Heart right ventricle (tissue), 16 donors: Measurements from ENCODE around the gene GAA. TPM values are rescaled to one million over a fixed set of nuclear protein-coding genes. Genes with fewer than 3 reads are reported as not detected.
"Not testable (repeated sequence)": the region's sequence is repeated elsewhere in the genome, so short reads cannot be mapped to it uniquely, and the experiment has no call there.

Source experiments
- ATAC-seq, 8 donors: fragments of 200-7000 bp; cut with Tn5 transposase; one replicate each; pipeline ENCODE4 v1.9.1; 2020; ENCODE audit warnings: mild to moderate bottlenecking in 8 of 8, moderate library complexity in 8 of 8, moderate number of reproducible peaks in 1 of 8
- DNase-seq, 2 donors: peaks; one replicate each; pipeline ENCODE4 v3.0.0-alpha.2; 2020
- H3K27ac ChIP-seq, 10 donors: fragments of 200-600 bp; sonication (generic) in 2 of 10; one replicate each; pipeline versions ENCODE4 v1.5.0 to v1.8.0; 2020 to 2022; ENCODE audit warnings: mild to moderate bottlenecking in 3 of 10
- H3K27me3 ChIP-seq, 7 donors: fragments of 200-600 bp; one replicate each; pipeline ENCODE4 v1.8.0; 2021 to 2022; ENCODE audit warnings: mild to moderate bottlenecking in 2 of 7
- H3K36me3 ChIP-seq, 9 donors: fragments of 200-600 bp; sonication (generic) in 1 of 9; one replicate each; pipeline versions ENCODE4 v1.5.0 to v1.8.0; 2020 to 2022; ENCODE audit warnings: mild to moderate bottlenecking in 2 of 9
- H3K4me1 ChIP-seq, 9 donors: fragments of 200-600 bp; sonication (generic) in 1 of 9; one replicate each; pipeline versions ENCODE4 v1.5.0 to v1.8.0; 2020 to 2022; ENCODE audit warnings: mild to moderate bottlenecking in 4 of 9
- H3K4me3 ChIP-seq, 10 donors: fragments of 200-600 bp; sonication (generic) in 2 of 10; one replicate each; pipeline versions ENCODE4 v1.5.0 to v1.8.0; 2020 to 2022; ENCODE audit warnings: mild to moderate bottlenecking in 7 of 10, moderate library complexity in 2 of 10
- H3K9me3 ChIP-seq, 11 donors: fragments of 200-600 bp in 10 of 11; sonication (generic) in 2 of 11; one replicate each; pipeline versions ENCODE4 v1.5.0 to v1.8.0; 2013 to 2022; ENCODE audit warnings: mild to moderate bottlenecking in 2 of 11, control low read depth in 1 of 11, moderate library complexity in 1 of 11
- CTCF ChIP-seq, 9 donors: fragments of 200-600 bp; sonication (generic) in 2 of 9; IDR thresholded peaks; one replicate each; pipeline versions ENCODE4 v1.5.0 to v1.8.0; 2021 to 2022; ENCODE audit warnings: antibody characterized with exemption in 9 of 9, mild to moderate bottlenecking in 5 of 9, moderate library complexity in 1 of 9
- WGBS, 2 donors: extraction: QIAGEN DNeasy Blood & Tissue Kit; methylation state at CpG; one replicate each; pipeline ENCODE4 v1.1.7; 2013; ENCODE audit warnings: inconsistent platforms in 1 of 2; 5-methylcytosine and 5-hydroxymethylcytosine counted together
- intact Hi-C, 10 donors: fragments of 100-400 bp; cut with DNase I; formaldehyde crosslinking; loops; one replicate each; pipeline versions ENCODE4 v1.11.1 to v1.14.2; 2022
- polyA plus RNA-seq, 2 donors: library from polyadenylated mRNA; stranded (reverse); fragments of 200-250 nt; gene quantifications; one replicate each; pipeline ENCODE4 v1.2.3, GENCODE V29; 2013
- total RNA-seq, 10 donors: library from RNA; stranded (reverse); fragmentation: NEBNext Ultra II Directional in 3 of 10; extraction: Animal tissue kit (Norgen Biotek cat#: 25700) in 3 of 10; gene quantifications; one replicate each; pipeline versions ENCODE4 v1.2.1 to v1.2.4, GENCODE V29; 2021 to 2023
- donor health status: Arrhythmogenic right ventricular cardiomyopathy.
- donor health status: ischemic (EF 13 %, LVEDD 7.1; RV severe dilation, severe dysfunction).
- donor health status: healthy with polysubstance abuse.
- donor health status: DM: no; HTN: yes; CAD: no.
- donor health status: DM: no; HTN: no; CAD: no.
- donor health status: ischemic (EF 25% LVEDD 6.9; RV normal size, moderate dysfunction).
- donor health status: ischemic (EF 25% LVEDD 5.7; RV mildly dilated, moderate dysfunction).
- donor health status: healthy.
- donor health status: DM: yes; HTN: yes; CAD: no.
- donor health status: Ischemic cardiomyopathy.
- donor health status: ischemic (EF 35%, LVEDD 5.7; RV mildly dilated, moderate dysfunction).
- donor health status: nonischemic (EF 11% LVEDD 7.7; RV severe dilation, severe dysfunction).
- donor health status: DM: yes; HTN: yes; CAD: no.
- donor health status: PGD.
- donor health status: ischemic (EF 29% LVEDD 5.4; RV normal size, mild dysfunction).
- donor health status: nonischemic (EF 23%, LVEDD 6.1; RV moderate dilation, normal function).

The GAA gene
- total and polyA plus RNA-seq, 12 donors: 26.4 to 67.7 (median 49.6) TPM

- DNase-seq (no peak), ATAC-seq (peak in 1 of 8 donors; percentile 20)
- Histone ChIP-seq H3K27ac (no peak overlapping the region), H3K9me3 (no peaks in the 10 kb centered on the region), H3K4me1 (peaks cover 0 to 15% (median under 1%) of the 10 kb centered on the region in 9 donors), H3K4me3 (no peak overlapping the region), H3K27me3 (no peaks in the 10 kb centered on the region), H3K36me3 (no peaks in the 10 kb centered on the region)
- WGBS, 2 donors: 87 to 88% methylated on average over 34 of the region's 34 CpGs
- no peak for TF ChIP-seq CTCF (IDR thresholded peaks at IDR 0.05)
- intact Hi-C loops: no loop called here
Observed at GRCh38 chr17:80087346-80088265, 13.8 kb upstream of the GAA start.

GRCh38 chr17:80089762-80090161, 11.6 kb upstream of the GAA start:
- TF ChIP-seq CTCF (IDR thresholded peaks at IDR 0.05): no peak
- Histone ChIP-seq H3K4me3 (no peak overlapping the region), H3K27me3 (no peaks in the 10 kb centered on the region), H3K36me3 (no peaks in the 10 kb centered on the region), H3K27ac (no peak overlapping the region), H3K4me1 (peaks cover 0 to 28% (median 0%) of the 10 kb centered on the region in 9 donors), H3K9me3 (no peaks in the 10 kb centered on the region)
- WGBS, 2 donors: 95 to 97% methylated on average over 16 of the region's 16 CpGs
- intact Hi-C loops: no loop called here
- DNase-seq (no peak), ATAC-seq (no peak)

- H3K9me3 ChIP-seq, H3K27me3 ChIP-seq, intact Hi-C loops, H3K4me3 ChIP-seq, ATAC-seq, H3K36me3 ChIP-seq, H3K27ac ChIP-seq, DNase-seq: not testable (repeated sequence)
- 94 to 96% methylated on average over 44 of the region's 44 CpGs for WGBS, 2 donors
- H3K4me1 ChIP-seq: peaks cover 0 to 28% (median 0%) of the 10 kb centered on the region in 9 donors
Observed at GRCh38 chr17:80090164-80090563, 11.2 kb upstream of the GAA start.

- 90 to 91% methylated on average over 4 of the region's 4 CpGs for WGBS, 2 donors
- H3K9me3 ChIP-seq: no peaks in the 10 kb centered on the region
- no peak for TF ChIP-seq CTCF (IDR thresholded peaks at IDR 0.05)
- DNase-seq: no peak
- no peak overlapping the region for H3K4me3 ChIP-seq
- intact Hi-C loops: no loop called here
- ATAC-seq: no peak
- H3K36me3 ChIP-seq: no peaks in the 10 kb centered on the region
- peak overlapping the region in 1 of 10 donors; percentile 90 for H3K27ac ChIP-seq
- H3K4me1 ChIP-seq: peaks cover 0 to 28% (median 0%) of the 10 kb centered on the region in 9 donors
- H3K27me3 ChIP-seq: no peaks in the 10 kb centered on the region
Observed at GRCh38 chr17:80091376-80091775, 10.0 kb upstream of the GAA start.

GRCh38 chr17:80092959-80093358, 8.4 kb upstream of the GAA start:
- intact Hi-C loops: no loop called here
- Histone ChIP-seq H3K4me3 (no peak overlapping the region), H3K27me3 (no peaks in the 10 kb centered on the region), H3K36me3 (no peaks in the 10 kb centered on the region), H3K9me3 (no peaks in the 10 kb centered on the region), H3K4me1 (peaks cover 0 to 28% (median 0%) of the 10 kb centered on the region in 9 donors), H3K27ac (peak overlapping the region in 1 of 10 donors; percentile 90)
- no peak for TF ChIP-seq CTCF (IDR thresholded peaks at IDR 0.05)
- no peak for DNase-seq
- ATAC-seq: peak in 6 of 8 donors; percentile 42 to 69 (median 50)
- 62 to 77% methylated on average over 8 of the region's 8 CpGs for WGBS, 2 donors
